Endodermal cell (in vitro differentiated cells): ENCODE data around the gene COL20A1. TPM values are rescaled to one million over a fixed set of nuclear protein-coding genes. Genes with fewer than 3 reads are reported as not detected.

Experiments
- DNase-seq: peaks from one replicate; pipeline ENCODE4 v3.0.0-alpha.2; 2017
- H3K27ac ChIP-seq: 2 replicates; pipeline ENCODE4 v1.5.1; 2013; ENCODE audit warnings: mild to moderate bottlenecking, low read depth, low read length, moderate library complexity
- H3K27me3 ChIP-seq: 2 replicates; pipeline ENCODE4 v1.6.1; 2013; ENCODE audit warnings: mild to moderate bottlenecking, low read length, moderate library complexity; ENCODE audit not compliant: insufficient read depth, control insufficient read depth, poor library complexity, severe bottlenecking
- H3K36me3 ChIP-seq: 2 replicates; pipeline ENCODE4 v1.7.0; 2013; ENCODE audit warnings: mild to moderate bottlenecking, low read length, moderate library complexity; ENCODE audit not compliant: control insufficient read depth, insufficient read depth
- H3K4me1 ChIP-seq: one replicate; pipeline ENCODE4 v1.7.0; 2013; ENCODE audit warnings: low read length; ENCODE audit not compliant: control insufficient read depth, insufficient read depth
- H3K4me3 ChIP-seq: 2 replicates; pipeline ENCODE4 v1.5.1; 2013; ENCODE audit warnings: mild to moderate bottlenecking, low read length, moderate library complexity
- H3K9ac ChIP-seq: 2 replicates; pipeline ENCODE4 v1.6.1; 2013; ENCODE audit warnings: mild to moderate bottlenecking, low read length, moderate library complexity; ENCODE audit not compliant: poor library complexity, severe bottlenecking; ENCODE audit errors: extremely low read depth
- H3K9me3 ChIP-seq: 2 replicates; pipeline ENCODE4 v1.6.1; 2013; ENCODE audit warnings: mild to moderate bottlenecking, low read length, moderate library complexity; ENCODE audit not compliant: control insufficient read depth
- H3K27ac Mint-ChIP-seq: 2 replicates; pipeline ENCODE4 v1.8.0; 2020; ENCODE audit warnings: mixed read lengths
- H3K27me3 Mint-ChIP-seq: 2 replicates; pipeline ENCODE4 v1.8.0; 2021; ENCODE audit warnings: mild to moderate bottlenecking, mixed read lengths; ENCODE audit not compliant: insufficient read depth
- H3K36me3 Mint-ChIP-seq: 2 replicates; pipeline ENCODE4 v1.8.0; 2020; ENCODE audit warnings: low read depth, mixed read lengths
- H3K4me1 Mint-ChIP-seq: 2 replicates; pipeline ENCODE4 v1.8.0; 2020; ENCODE audit warnings: mixed read lengths
- H3K4me3 Mint-ChIP-seq: 2 replicates; pipeline ENCODE4 v1.8.0; 2020; ENCODE audit warnings: mild to moderate bottlenecking, moderate library complexity, mixed read lengths
- H3K9me3 Mint-ChIP-seq: 2 replicates; pipeline ENCODE4 v1.8.0; 2020; ENCODE audit warnings: mild to moderate bottlenecking, mixed read lengths
- WGBS, 2 experiments: methylation state at CpG; one replicate each; pipeline versions ENCODE4 v1.1.5 to v1.1.7; 2013; ENCODE audit warnings: missing lambda C conversion rate in 2 of 2, mixed read lengths in 1 of 2; ENCODE audit not compliant: insufficient coverage in 1 of 2, insufficient read length in 1 of 2; 5-methylcytosine and 5-hydroxymethylcytosine counted together
- total RNA-seq, 2 donors: library from RNA; stranded (reverse); fragmentation: NEBNext Ultra II Directional in 1 of 2; extraction: Animal tissue kit (Norgen Biotek cat#: 25700) in 1 of 2; gene quantifications; 2 replicates in 1 of 2; 3 replicates in 1 of 2; pipeline ENCODE4 v1.2.1, GENCODE V29; 2021
- TF ChIP-seq, protein P1 (sequence below): fragments of 200-600 bp; sonication (generic); conservative IDR thresholded peaks from 2 replicates; pipeline ENCODE4 v1.5.0; 2021; ENCODE audit warnings: antibody characterized with exemption, mild to moderate bottlenecking

The COL20A1 gene
- total RNA-seq, 2 donors from 2014 or later = 0.44 TPM; not detected in 1

GRCh38 chr20:63317061-63317460, 24.1 kb downstream of the COL20A1 start:
- no peak for DNase-seq
- no peak overlapping the region for H3K4me3 Mint-ChIP-seq
- no peak overlapping the region for H3K27ac Mint-ChIP-seq
- 82 to 85% methylated on average over 4 to 5 of the region's 6 CpGs for WGBS, 2 experiments
- no peaks in the 10 kb centered on the region for H3K4me1 Mint-ChIP-seq
- no peaks in the 10 kb centered on the region for H3K27me3 Mint-ChIP-seq
- Histone ChIP-seq H3K27ac (no peak overlapping the region), H3K9me3 (no peaks in the 10 kb centered on the region), H3K36me3 (no peaks in the 10 kb centered on the region), H3K4me3 (no peak overlapping the region), H3K9ac (no peak overlapping the region), H3K4me1 (no peaks in the 10 kb centered on the region), H3K27me3 (no peaks in the 10 kb centered on the region)
- TF ChIP-seq, protein P1, sequence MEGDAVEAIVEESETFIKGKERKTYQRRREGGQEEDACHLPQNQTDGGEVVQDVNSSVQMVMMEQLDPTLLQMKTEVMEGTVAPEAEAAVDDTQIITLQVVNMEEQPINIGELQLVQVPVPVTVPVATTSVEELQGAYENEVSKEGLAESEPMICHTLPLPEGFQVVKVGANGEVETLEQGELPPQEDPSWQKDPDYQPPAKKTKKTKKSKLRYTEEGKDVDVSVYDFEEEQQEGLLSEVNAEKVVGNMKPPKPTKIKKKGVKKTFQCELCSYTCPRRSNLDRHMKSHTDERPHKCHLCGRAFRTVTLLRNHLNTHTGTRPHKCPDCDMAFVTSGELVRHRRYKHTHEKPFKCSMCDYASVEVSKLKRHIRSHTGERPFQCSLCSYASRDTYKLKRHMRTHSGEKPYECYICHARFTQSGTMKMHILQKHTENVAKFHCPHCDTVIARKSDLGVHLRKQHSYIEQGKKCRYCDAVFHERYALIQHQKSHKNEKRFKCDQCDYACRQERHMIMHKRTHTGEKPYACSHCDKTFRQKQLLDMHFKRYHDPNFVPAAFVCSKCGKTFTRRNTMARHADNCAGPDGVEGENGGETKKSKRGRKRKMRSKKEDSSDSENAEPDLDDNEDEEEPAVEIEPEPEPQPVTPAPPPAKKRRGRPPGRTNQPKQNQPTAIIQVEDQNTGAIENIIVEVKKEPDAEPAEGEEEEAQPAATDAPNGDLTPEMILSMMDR = no peak
- H3K36me3 Mint-ChIP-seq = no peaks in the 10 kb centered on the region
- no peaks in the 10 kb centered on the region for H3K9me3 Mint-ChIP-seq

DNA sequence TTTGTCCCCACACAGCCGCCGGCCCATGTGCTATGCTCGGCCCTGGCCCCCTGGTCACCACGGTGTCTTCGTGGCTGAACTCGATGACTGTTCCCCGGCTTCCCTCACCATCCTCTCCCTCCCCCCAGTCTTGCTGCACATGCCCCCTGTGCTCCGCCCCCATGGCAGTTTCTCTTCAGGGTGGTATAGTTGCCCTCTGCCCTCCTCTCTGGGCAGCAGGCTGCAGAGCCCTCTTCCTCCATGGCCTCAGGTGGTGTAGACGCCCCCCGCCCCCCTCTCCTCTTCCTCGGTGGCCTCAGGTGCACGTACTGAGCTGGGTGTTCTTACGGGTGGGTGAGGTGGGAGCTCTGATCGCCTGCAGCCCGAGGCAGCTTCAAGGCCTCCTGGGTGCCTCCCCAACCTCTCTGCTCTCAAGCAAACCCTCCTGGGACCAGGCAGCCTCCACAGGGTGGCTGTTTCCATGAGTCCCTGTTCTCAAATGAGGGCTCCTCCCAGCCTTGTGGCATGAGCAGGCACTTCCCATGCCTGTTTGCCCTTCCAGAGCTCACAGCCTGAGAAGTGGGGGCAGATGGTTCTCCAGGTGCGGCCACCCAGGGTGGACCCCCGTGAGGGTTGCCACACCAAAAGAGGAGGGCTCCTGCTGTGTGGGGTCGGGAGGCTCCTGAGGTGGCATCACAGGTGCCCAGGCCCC, 24.8 kb downstream of the COL20A1 start:
- TF ChIP-seq, protein P1 = no peak
- Mint-ChIP-seq H3K27ac (no peak overlapping the region), H3K36me3 (no peaks in the 10 kb centered on the region), H3K4me1 (no peaks in the 10 kb centered on the region), H3K4me3 (no peak overlapping the region), H3K27me3 (no peaks in the 10 kb centered on the region), H3K9me3 (no peaks in the 10 kb centered on the region)
- H3K36me3 ChIP-seq = no peaks in the 10 kb centered on the region
- H3K9me3 ChIP-seq = no peaks in the 10 kb centered on the region
- H3K9ac ChIP-seq = no peak overlapping the region
- DNase-seq = no peak
- no peak overlapping the region for H3K4me3 ChIP-seq
- whole genome bisulfite sequencing, 2 experiments = 86 to 89% methylated on average over 6 to 18 of the region's 18 CpGs
- H3K4me1 ChIP-seq = no peaks in the 10 kb centered on the region
- H3K27me3 ChIP-seq = no peaks in the 10 kb centered on the region
- H3K27ac ChIP-seq = no peak overlapping the region

GRCh38 chr20:63318391-63319163, 25.6 kb downstream of the COL20A1 start:
- H3K4me3 Mint-ChIP-seq = no peak overlapping the region

More at GRCh38 chr20:63318391-63319163, 25.6 kb downstream of the COL20A1 start:
- no peak overlapping the region for H3K9ac ChIP-seq
- 91 to 92% methylated on average over 13 to 24 of the region's 24 CpGs for WGBS, 2 experiments
- no peak overlapping the region for H3K27ac ChIP-seq
- H3K36me3 ChIP-seq = no peaks in the 10 kb centered on the region
- no peaks in the 10 kb centered on the region for H3K4me1 ChIP-seq
- H3K4me3 ChIP-seq = no peak overlapping the region
- no peak for DNase-seq
- no peaks in the 10 kb centered on the region for H3K27me3 ChIP-seq
- TF ChIP-seq, protein P1 = no peak
- H3K4me1 Mint-ChIP-seq = no peaks in the 10 kb centered on the region
- H3K9me3 ChIP-seq = no peaks in the 10 kb centered on the region
- no peaks in the 10 kb centered on the region for H3K36me3 Mint-ChIP-seq
- H3K9me3 Mint-ChIP-seq = no peaks in the 10 kb centered on the region
- no peak overlapping the region for H3K27ac Mint-ChIP-seq
- H3K27me3 Mint-ChIP-seq = no peaks in the 10 kb centered on the region
